Thyroid gland (tissue), 4 donors: ENCODE data around the gene SYS1.

Source experiments
- CTCF ChIP-seq, 6 experiments: fragments of 200-600 bp in 3 of 6; fragments of 450-650 bp in 3 of 6; sonication (generic) in 3 of 6; IDR thresholded peaks; one replicate each; pipeline ENCODE4 v1.5.1; 2016 to 2019; ENCODE audit warnings: antibody characterized with exemption in 6 of 6, mild to moderate bottlenecking in 2 of 6, inconsistent platforms in 1 of 6, moderate library complexity in 1 of 6
- POLR2A ChIP-seq, 2 donors: fragments of 450-650 bp; IDR thresholded peaks; one replicate each; pipeline ENCODE4 v1.6.1; 2017; ENCODE audit warnings: antibody characterized with exemption in 2 of 2, mild to moderate bottlenecking in 2 of 2, moderate library complexity in 1 of 2

GRCh38 chr20:45316150-45317080 is 46.5 kb upstream of the SYS1 start:
- no peak for TF ChIP-seq CTCF (IDR thresholded peaks at IDR 0.05)
- no peak for TF ChIP-seq POLR2A (IDR thresholded peaks at IDR 0.05)
